ENCODE results near the gene GALNT10.

Gene GALNT10

DNA sequence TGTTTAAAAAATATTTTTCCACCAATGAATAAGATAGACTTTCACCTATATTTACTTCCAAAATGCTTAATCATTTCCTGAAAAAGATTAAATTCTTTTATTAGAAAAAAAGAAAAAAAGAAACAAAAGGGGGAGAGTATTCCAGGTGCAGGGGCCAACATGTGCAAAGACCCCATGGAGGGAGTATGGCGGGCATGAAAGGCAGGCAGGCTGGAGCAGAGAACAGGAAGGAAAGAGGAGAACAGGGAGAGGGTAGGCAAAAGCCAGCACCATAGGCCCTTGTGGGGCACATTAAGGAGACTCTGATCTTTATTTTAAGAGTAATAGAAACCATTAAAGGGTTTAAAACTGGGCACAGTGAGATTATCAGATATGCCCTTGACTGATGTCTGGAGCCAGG is 238.8 kb downstream of the GALNT10 start:
- Histone ChIP-seq H3K27me3 (ENCODE audit: control insufficient read depth in 3 of 3, insufficient read depth in 3 of 3, low read depth in 1 of 3, low read length in 3 of 3) (no peaks in the 10 kb centered on the region), H3K79me1 (ENCODE audit: low read depth, low read length) (no peaks in the 10 kb centered on the region), H3K4ac (ENCODE audit: low read length) (no peak overlapping the region), H2BK15ac (ENCODE audit: low read length) (no peak overlapping the region), H3K23ac (ENCODE audit: low read depth, low read length, poor library complexity) (no peak overlapping the region), H2BK120ac (ENCODE audit: low read depth, low read length) (no peak overlapping the region), H4K91ac (ENCODE audit: low read depth, low read length, poor library complexity) (no peak overlapping the region), H3K4me2 (ENCODE audit: insufficient read depth, low read length, poor library complexity, severe bottlenecking) (no peak overlapping the region), H2BK5ac (ENCODE audit: low read length) (no peak overlapping the region), H3K36me3 (replicated peaks in 1 of 2; ENCODE audit: control insufficient read depth in 2 of 2, insufficient read depth in 2 of 2, low read length in 2 of 2) (peaks cover 0 to 13% of the 10 kb centered on the region in 2 donors), H3K4me1 (ENCODE audit: control insufficient read depth in 2 of 2, insufficient read depth in 1 of 2, low read depth in 1 of 2, low read length in 2 of 2) (no peaks in the 10 kb centered on the region), H3K27ac (replicated peaks; ENCODE audit: low read length) (no peak overlapping the region), H3K9me3 (replicated peaks in 1 of 2; ENCODE audit: control insufficient read depth in 2 of 2, insufficient read depth in 1 of 2, low read depth in 1 of 2, low read length in 2 of 2) (peaks cover 0 to 6% of the 10 kb centered on the region in 2 donors), H2AFZ (ENCODE audit: low read length) (no peak overlapping the region), H3K14ac (ENCODE audit: low read length) (no peak overlapping the region), H2BK12ac (ENCODE audit: low read length) (no peak overlapping the region), H3K4me3 (ENCODE audit: low read length in 2 of 2) (no peak overlapping the region), H4K8ac (ENCODE audit: low read depth, low read length) (no peak overlapping the region), H3K9ac (ENCODE audit: low read depth, low read length, poor library complexity) (no peak overlapping the region), H2AK5ac (ENCODE audit: low read depth, low read length) (no peak overlapping the region), H3K18ac (ENCODE audit: low read length) (no peak overlapping the region)
- no peak for DNase-seq (ENCODE audit: low spot score)
- no CpG with 5 or more reads among the region's 1 CpG for WGBS, 2 donors (ENCODE audit: extremely low coverage in 2 of 2, insufficient read length in 2 of 2, insufficient replicate concordance in 1 of 2)

DNA sequence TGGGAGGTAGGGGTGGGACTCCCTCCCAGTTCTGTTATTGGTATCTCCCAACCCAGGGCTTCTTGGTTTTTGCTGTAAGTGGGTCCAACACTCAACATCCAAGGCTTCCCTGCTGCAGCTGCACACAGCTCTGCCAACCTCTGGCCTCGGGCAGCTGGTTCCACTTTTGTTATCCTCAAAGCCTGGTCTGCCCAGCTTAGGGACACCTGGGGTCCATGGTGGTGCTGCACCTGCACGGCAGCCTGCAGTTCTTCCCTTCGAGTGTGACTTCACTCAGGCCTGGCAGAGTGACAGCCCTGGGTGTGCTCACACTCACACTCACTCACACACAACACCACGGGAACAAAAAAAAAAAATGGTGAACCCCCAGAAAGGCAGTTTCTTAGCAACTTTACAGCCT is 239.9 kb downstream of the GALNT10 start:
- Histone ChIP-seq H2AFZ (ENCODE audit: low read length) (no peak overlapping the region), H3K4me2 (ENCODE audit: insufficient read depth, low read length, poor library complexity, severe bottlenecking) (no peak overlapping the region), H4K91ac (ENCODE audit: low read depth, low read length, poor library complexity) (no peak overlapping the region), H3K27ac (replicated peaks; ENCODE audit: low read length) (no peak overlapping the region), H3K4me1 (ENCODE audit: control insufficient read depth in 2 of 2, insufficient read depth in 1 of 2, low read depth in 1 of 2, low read length in 2 of 2) (no peaks in the 10 kb centered on the region), H3K79me1 (ENCODE audit: low read depth, low read length) (no peaks in the 10 kb centered on the region), H3K4me3 (ENCODE audit: low read length in 2 of 2) (no peak overlapping the region), H2BK12ac (ENCODE audit: low read length) (no peak overlapping the region), H3K14ac (ENCODE audit: low read length) (no peak overlapping the region), H3K23ac (ENCODE audit: low read depth, low read length, poor library complexity) (no peak overlapping the region), H2BK15ac (ENCODE audit: low read length) (no peak overlapping the region), H3K27me3 (ENCODE audit: control insufficient read depth in 3 of 3, insufficient read depth in 3 of 3, low read depth in 1 of 3, low read length in 3 of 3) (no peaks in the 10 kb centered on the region), H3K18ac (ENCODE audit: low read length) (no peak overlapping the region), H2BK120ac (ENCODE audit: low read depth, low read length) (no peak overlapping the region), H3K36me3 (replicated peaks in 1 of 2; ENCODE audit: control insufficient read depth in 2 of 2, insufficient read depth in 2 of 2, low read length in 2 of 2) (peaks cover 2 to 21% of the 10 kb centered on the region in 2 donors), H3K4ac (ENCODE audit: low read length) (no peak overlapping the region), H2BK5ac (ENCODE audit: low read length) (no peak overlapping the region), H3K9me3 (replicated peaks in 1 of 2; ENCODE audit: control insufficient read depth in 2 of 2, insufficient read depth in 1 of 2, low read depth in 1 of 2, low read length in 2 of 2) (peaks cover 0 to 11% of the 10 kb centered on the region in 2 donors), H3K9ac (ENCODE audit: low read depth, low read length, poor library complexity) (no peak overlapping the region), H4K8ac (ENCODE audit: low read depth, low read length) (no peak overlapping the region), H2AK5ac (ENCODE audit: low read depth, low read length) (no peak overlapping the region)
- no CpG with 5 or more reads among the region's 4 CpGs for WGBS, 2 donors (ENCODE audit: extremely low coverage in 2 of 2, insufficient read length in 2 of 2, insufficient replicate concordance in 1 of 2)
- DNase-seq (ENCODE audit: low spot score) = no peak

- H2BK15ac ChIP-seq (ENCODE audit: low read length) = no peak overlapping the region
- no peak overlapping the region for H3K18ac ChIP-seq (ENCODE audit: low read length)
- H3K9me3 ChIP-seq (replicated peaks in 1 of 2; ENCODE audit: control insufficient read depth in 2 of 2, insufficient read depth in 1 of 2, low read depth in 1 of 2, low read length in 2 of 2) = peaks cover 1 to 17% of the 10 kb centered on the region in 2 donors
- no peak overlapping the region for H3K23ac ChIP-seq (ENCODE audit: low read depth, low read length, poor library complexity)
- H3K4me2 ChIP-seq (ENCODE audit: insufficient read depth, low read length, poor library complexity, severe bottlenecking) = no peak overlapping the region
- H3K27me3 ChIP-seq (ENCODE audit: control insufficient read depth in 3 of 3, insufficient read depth in 3 of 3, low read depth in 1 of 3, low read length in 3 of 3) = no peaks in the 10 kb centered on the region
- no peak overlapping the region for H3K4me3 ChIP-seq (ENCODE audit: low read length in 2 of 2)
- H3K79me1 ChIP-seq (ENCODE audit: low read depth, low read length) = no peaks in the 10 kb centered on the region
- no peak overlapping the region for H3K4ac ChIP-seq (ENCODE audit: low read length)
- no peak for DNase-seq (ENCODE audit: low spot score)
- no peak overlapping the region for H3K27ac ChIP-seq (replicated peaks; ENCODE audit: low read length)
- H2AFZ ChIP-seq (ENCODE audit: low read length) = no peak overlapping the region
- H4K91ac ChIP-seq (ENCODE audit: low read depth, low read length, poor library complexity) = no peak overlapping the region
- no peak overlapping the region for H3K9ac ChIP-seq (ENCODE audit: low read depth, low read length, poor library complexity)
- no peaks in the 10 kb centered on the region for H3K4me1 ChIP-seq (ENCODE audit: control insufficient read depth in 2 of 2, insufficient read depth in 1 of 2, low read depth in 1 of 2, low read length in 2 of 2)
- H2BK12ac ChIP-seq (ENCODE audit: low read length) = no peak overlapping the region
- H2AK5ac ChIP-seq (ENCODE audit: low read depth, low read length) = no peak overlapping the region
- no peak overlapping the region for H2BK120ac ChIP-seq (ENCODE audit: low read depth, low read length)
- H3K36me3 ChIP-seq (replicated peaks in 1 of 2; ENCODE audit: control insufficient read depth in 2 of 2, insufficient read depth in 2 of 2, low read length in 2 of 2) = peaks cover 5 to 27% of the 10 kb centered on the region in 2 donors
- no peak overlapping the region for H3K14ac ChIP-seq (ENCODE audit: low read length)
- H2BK5ac ChIP-seq (ENCODE audit: low read length) = no peak overlapping the region
- no CpG with 5 or more reads among the region's 4 CpGs for whole genome bisulfite sequencing, 2 donors (ENCODE audit: extremely low coverage in 2 of 2, insufficient read length in 2 of 2, insufficient replicate concordance in 1 of 2)
- no peak overlapping the region for H4K8ac ChIP-seq (ENCODE audit: low read depth, low read length)
Measured at GRCh38 chr5:154430961-154431630, 240.6 kb downstream of the GALNT10 start.

DNA sequence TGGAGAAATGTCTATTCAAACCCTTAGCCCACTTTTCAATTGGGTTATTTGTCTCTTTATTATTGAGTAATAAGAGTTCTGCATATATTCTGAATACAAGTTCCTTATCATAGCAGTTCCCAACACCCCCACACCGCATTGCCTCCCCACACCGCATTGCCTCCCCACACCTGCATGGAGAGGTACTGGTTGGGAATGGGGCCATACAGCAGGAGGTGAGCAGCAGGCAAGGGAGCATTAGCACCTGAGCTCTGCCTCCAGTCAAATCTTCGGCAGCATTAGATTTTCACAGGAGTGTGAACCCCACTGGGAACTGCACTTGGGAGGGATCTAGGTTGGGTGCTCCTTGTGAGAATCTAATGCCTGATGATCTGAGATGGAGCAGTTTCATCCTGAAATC is 244.7 kb downstream of the GALNT10 start:
- H4K91ac ChIP-seq (ENCODE audit: low read depth, low read length, poor library complexity) = no peak overlapping the region
- no peak for DNase-seq (ENCODE audit: low spot score)
- H3K4me2 ChIP-seq (ENCODE audit: insufficient read depth, low read length, poor library complexity, severe bottlenecking) = no peak overlapping the region
- WGBS, 2 donors (ENCODE audit: extremely low coverage in 2 of 2, insufficient read length in 2 of 2, insufficient replicate concordance in 1 of 2) = no CpG with 5 or more reads among the region's 3 CpGs
- H2BK12ac ChIP-seq (ENCODE audit: low read length) = no peak overlapping the region
- H4K8ac ChIP-seq (ENCODE audit: low read depth, low read length) = no peak overlapping the region
- no peak overlapping the region for H3K4ac ChIP-seq (ENCODE audit: low read length)
- H3K4me1 ChIP-seq (ENCODE audit: control insufficient read depth in 2 of 2, insufficient read depth in 1 of 2, low read depth in 1 of 2, low read length in 2 of 2) = no peaks in the 10 kb centered on the region
- no peaks in the 10 kb centered on the region for H3K79me1 ChIP-seq (ENCODE audit: low read depth, low read length)
- H2AFZ ChIP-seq (ENCODE audit: low read length) = no peak overlapping the region
- no peak overlapping the region for H2AK5ac ChIP-seq (ENCODE audit: low read depth, low read length)
- H3K9me3 ChIP-seq (replicated peaks in 1 of 2; ENCODE audit: control insufficient read depth in 2 of 2, insufficient read depth in 1 of 2, low read depth in 1 of 2, low read length in 2 of 2) = peaks cover 1 to 25% of the 10 kb centered on the region in 2 donors
- H3K36me3 ChIP-seq (replicated peaks in 1 of 2; ENCODE audit: control insufficient read depth in 2 of 2, insufficient read depth in 2 of 2, low read length in 2 of 2) = peaks cover 17 to 68% of the 10 kb centered on the region in 2 donors
- H3K9ac ChIP-seq (ENCODE audit: low read depth, low read length, poor library complexity) = no peak overlapping the region
- no peak overlapping the region for H3K27ac ChIP-seq (replicated peaks; ENCODE audit: low read length)
- H2BK15ac ChIP-seq (ENCODE audit: low read length) = no peak overlapping the region
- H3K23ac ChIP-seq (ENCODE audit: low read depth, low read length, poor library complexity) = no peak overlapping the region
- H2BK5ac ChIP-seq (ENCODE audit: low read length) = no peak overlapping the region
- H3K18ac ChIP-seq (ENCODE audit: low read length) = no peak overlapping the region
- no peaks in the 10 kb centered on the region for H3K27me3 ChIP-seq (ENCODE audit: control insufficient read depth in 3 of 3, insufficient read depth in 3 of 3, low read depth in 1 of 3, low read length in 3 of 3)
- no peak overlapping the region for H3K4me3 ChIP-seq (ENCODE audit: low read length in 2 of 2)
- no peak overlapping the region for H2BK120ac ChIP-seq (ENCODE audit: low read depth, low read length)
- H3K14ac ChIP-seq (ENCODE audit: low read length) = no peak overlapping the region
